HFFc6 (cell line): Measurements from ENCODE around the gene TOMM40L. TPM values are rescaled to one million over a fixed set of nuclear protein-coding genes. Genes with fewer than 3 reads are reported as not detected.

Experiments
- DNase-seq: peaks from one replicate; pipeline ENCODE4 v3.0.0-alpha.2; 2018
- H3K27ac Mint-ChIP-seq: 2 replicates; pipeline ENCODE4 v1.8.0; 2020; ENCODE audit warnings: mild to moderate bottlenecking, mixed read lengths
- H3K27me3 Mint-ChIP-seq: 2 replicates; pipeline ENCODE4 v1.8.0; 2021; ENCODE audit warnings: mild to moderate bottlenecking, moderate library complexity, mixed read lengths; ENCODE audit not compliant: insufficient read depth
- H3K36me3 Mint-ChIP-seq: 2 replicates; pipeline ENCODE4 v1.8.0; 2021; ENCODE audit warnings: low read depth, mixed read lengths
- H3K4me1 Mint-ChIP-seq: 2 replicates; pipeline ENCODE4 v1.8.0; 2020; ENCODE audit warnings: low read depth, mixed read lengths
- H3K4me3 Mint-ChIP-seq: 2 replicates; pipeline ENCODE4 v1.8.0; 2020; ENCODE audit warnings: mild to moderate bottlenecking, moderate library complexity, mixed read lengths
- H3K9me3 Mint-ChIP-seq: 2 replicates; pipeline ENCODE4 v1.8.0; 2020; ENCODE audit warnings: mild to moderate bottlenecking, mixed read lengths
- total RNA-seq, 6 experiments: library from RNA; stranded (reverse); fragmentation: NEBNext Ultra II Directional; extraction: Animal tissue kit (Norgen Biotek cat#: 25700); gene quantifications; 2 replicates in 1 of 6; 3 replicates in 5 of 6; pipeline ENCODE4 v1.2.3, GENCODE V29; 2021
- TF ChIP-seq, protein P1 (sequence below): fragments of 200-600 bp; sonication (generic); IDR thresholded peaks from 2 replicates; pipeline ENCODE4 v1.5.0; 2021; ENCODE audit warnings: antibody characterized with exemption, mild to moderate bottlenecking

The TOMM40L gene
- total RNA-seq, 6 experiments from 2014 or later: 9.8 to 13.6 (median 10.6) TPM

DNA sequence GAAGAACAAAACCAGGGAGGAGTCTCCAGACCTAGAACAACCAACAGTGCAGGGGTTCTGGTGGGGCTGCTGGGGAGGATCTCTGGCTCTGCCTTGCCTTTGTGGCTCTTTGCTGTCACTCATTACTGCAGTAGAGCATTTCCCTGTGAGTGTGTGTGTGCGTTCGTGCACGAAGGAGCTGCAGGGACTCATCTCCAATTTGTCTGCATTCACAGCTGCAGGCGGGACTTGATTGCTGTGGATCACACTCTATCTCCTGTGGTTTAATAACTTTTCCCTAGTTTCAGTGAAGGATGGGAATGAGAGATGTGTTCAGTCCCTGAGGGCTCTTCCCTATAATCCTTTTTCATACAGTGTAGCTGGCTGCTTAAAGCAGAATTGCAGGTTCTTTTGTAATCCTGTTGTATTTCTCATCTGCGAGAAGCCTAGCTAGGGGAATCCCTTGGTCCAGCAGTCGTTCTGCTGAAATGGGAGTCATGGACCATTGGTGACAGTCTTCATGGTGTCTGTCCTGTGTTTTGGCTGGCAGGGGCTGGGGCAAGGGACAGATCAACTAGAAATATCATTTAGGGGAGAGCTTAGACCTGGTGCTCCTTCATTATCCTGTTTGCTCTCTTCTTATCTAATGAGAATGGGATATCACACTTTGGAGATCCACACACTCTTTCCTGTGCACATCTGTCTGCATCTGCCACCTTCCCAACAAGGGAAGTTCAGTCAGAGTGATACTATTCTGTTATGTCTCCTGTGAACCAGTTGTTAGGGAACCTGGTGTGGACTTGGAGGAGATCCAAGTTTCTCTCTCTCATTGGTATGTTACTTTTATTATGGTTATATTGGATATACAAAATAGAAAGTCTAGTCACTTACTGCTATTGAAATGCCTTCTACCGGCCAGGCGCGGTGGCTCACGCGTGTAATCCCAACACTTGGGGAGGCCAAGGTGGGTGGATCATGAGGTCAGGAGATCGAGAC is 35.7 kb downstream of the TOMM40L start:
- Mint-ChIP-seq H3K27me3 (peaks cover 52% of the 10 kb centered on the region), H3K27ac (no peak overlapping the region), H3K9me3 (peaks cover 20% of the 10 kb centered on the region), H3K36me3 (peaks cover 18% of the 10 kb centered on the region), H3K4me3 (no peak overlapping the region), H3K4me1 (peaks cover 6% of the 10 kb centered on the region)
- TF ChIP-seq, protein P1, sequence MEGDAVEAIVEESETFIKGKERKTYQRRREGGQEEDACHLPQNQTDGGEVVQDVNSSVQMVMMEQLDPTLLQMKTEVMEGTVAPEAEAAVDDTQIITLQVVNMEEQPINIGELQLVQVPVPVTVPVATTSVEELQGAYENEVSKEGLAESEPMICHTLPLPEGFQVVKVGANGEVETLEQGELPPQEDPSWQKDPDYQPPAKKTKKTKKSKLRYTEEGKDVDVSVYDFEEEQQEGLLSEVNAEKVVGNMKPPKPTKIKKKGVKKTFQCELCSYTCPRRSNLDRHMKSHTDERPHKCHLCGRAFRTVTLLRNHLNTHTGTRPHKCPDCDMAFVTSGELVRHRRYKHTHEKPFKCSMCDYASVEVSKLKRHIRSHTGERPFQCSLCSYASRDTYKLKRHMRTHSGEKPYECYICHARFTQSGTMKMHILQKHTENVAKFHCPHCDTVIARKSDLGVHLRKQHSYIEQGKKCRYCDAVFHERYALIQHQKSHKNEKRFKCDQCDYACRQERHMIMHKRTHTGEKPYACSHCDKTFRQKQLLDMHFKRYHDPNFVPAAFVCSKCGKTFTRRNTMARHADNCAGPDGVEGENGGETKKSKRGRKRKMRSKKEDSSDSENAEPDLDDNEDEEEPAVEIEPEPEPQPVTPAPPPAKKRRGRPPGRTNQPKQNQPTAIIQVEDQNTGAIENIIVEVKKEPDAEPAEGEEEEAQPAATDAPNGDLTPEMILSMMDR: no peak
- no peak for DNase-seq

DNA sequence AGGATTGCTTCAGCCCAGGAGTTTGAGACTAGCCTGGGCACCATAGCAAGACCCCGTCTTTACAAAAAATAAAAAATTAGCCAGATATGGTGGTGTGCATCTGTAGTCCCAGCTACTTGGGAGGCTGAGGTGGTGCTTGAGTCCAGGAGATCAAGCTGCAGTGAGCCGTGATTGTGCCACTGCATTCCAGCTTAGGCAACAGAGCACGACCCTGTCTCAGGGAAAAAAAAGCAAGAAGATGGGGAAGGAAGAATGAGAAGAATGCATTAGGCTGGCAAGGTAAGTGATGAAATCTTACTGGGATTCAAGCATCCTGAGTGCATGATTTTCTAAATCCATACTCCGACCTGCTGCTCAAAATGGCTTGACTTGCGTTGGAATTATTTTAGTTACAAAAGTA is 39.4 kb downstream of the TOMM40L start:
- no peaks in the 10 kb centered on the region for H3K36me3 Mint-ChIP-seq
- TF ChIP-seq, protein P1: no peak
- H3K27me3 Mint-ChIP-seq: peaks cover 22% of the 10 kb centered on the region
- peaks cover 8% of the 10 kb centered on the region for H3K4me1 Mint-ChIP-seq
- H3K27ac Mint-ChIP-seq: no peak overlapping the region
- no peaks in the 10 kb centered on the region for H3K9me3 Mint-ChIP-seq
- H3K4me3 Mint-ChIP-seq: no peak overlapping the region
- no peak for DNase-seq

DNA sequence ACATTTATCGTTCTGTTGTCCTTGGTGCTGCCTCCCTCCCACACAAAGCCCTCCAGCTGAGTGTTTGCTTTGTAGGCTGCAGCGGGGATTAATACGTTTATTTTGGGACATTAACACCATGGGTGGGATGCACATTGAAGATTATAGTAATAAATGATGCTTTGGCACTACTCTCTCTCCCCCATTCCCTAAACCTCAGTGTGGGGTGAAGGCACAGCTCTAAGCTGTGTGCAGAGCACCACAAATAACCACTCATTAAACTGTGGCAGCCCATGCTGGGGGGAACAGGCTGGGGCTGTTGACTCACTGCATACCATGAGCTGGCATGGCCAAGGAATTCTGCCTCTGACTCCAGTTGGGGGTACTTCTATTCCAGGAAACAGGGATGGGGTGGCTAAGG is 40.3 kb downstream of the TOMM40L start:
- H3K27ac Mint-ChIP-seq: no peak overlapping the region

DNA sequence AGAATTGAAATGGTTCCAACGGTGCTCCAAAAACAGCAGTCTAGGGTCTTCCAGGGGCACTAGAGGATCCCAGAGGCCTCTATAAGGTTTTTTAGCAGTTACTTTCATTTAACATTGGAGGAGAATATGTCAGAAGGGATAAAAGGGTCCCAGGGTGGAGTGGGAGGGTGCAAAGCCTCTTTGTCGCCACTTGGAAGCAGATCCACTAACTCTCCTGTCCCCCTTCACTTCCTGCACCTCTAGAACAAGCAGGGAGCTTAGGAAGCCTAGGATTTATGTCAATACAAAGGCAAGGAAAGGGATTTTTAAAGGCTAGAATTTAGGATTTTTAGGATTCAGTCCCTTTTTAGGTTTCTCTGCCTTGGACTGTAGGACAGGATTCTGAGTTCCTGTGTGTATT is 41.0 kb downstream of the TOMM40L start:
- Mint-ChIP-seq H3K36me3 (no peaks in the 10 kb centered on the region), H3K4me1 (peaks cover 8% of the 10 kb centered on the region), H3K27ac (no peak overlapping the region), H3K27me3 (peaks cover 7% of the 10 kb centered on the region; the same call in 1 of the 2 replicates), H3K9me3 (no peaks in the 10 kb centered on the region), H3K4me3 (no peak overlapping the region)
- TF ChIP-seq, protein P1: no peak
- DNase-seq: no peak

More for the DNA sequence above, 40.3 kb downstream of the TOMM40L start:
- Mint-ChIP-seq H3K4me3 (no peak overlapping the region), H3K9me3 (no peaks in the 10 kb centered on the region), H3K4me1 (peaks cover 8% of the 10 kb centered on the region), H3K27me3 (peaks cover 13% of the 10 kb centered on the region), H3K36me3 (no peaks in the 10 kb centered on the region)
- TF ChIP-seq, protein P1: no peak
- peak; percentile 2 for DNase-seq

DNA sequence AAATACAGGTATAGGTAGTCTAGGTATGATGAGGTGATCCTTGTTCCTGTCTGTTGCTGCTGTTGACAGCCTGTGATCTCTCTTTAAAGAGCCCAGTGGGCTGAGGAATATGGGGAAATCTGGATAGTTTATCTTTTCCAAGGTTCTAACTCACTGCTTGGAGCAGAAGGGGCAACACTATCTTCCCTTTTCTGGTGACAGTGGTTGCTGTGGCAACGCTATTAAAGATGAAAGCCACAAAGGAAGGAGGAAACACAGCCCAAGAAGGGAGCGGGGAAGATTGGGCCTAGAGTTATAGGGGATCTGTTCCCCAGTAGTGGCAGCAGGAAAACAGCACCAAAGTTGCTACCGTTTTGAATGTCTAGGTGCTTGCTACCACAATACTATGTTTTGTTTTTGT is 41.5 kb downstream of the TOMM40L start:
- DNase-seq: no peak
- Mint-ChIP-seq H3K9me3 (no peaks in the 10 kb centered on the region), H3K27me3 (peaks cover 7% of the 10 kb centered on the region; the same call in 1 of the 2 replicates), H3K27ac (no peak overlapping the region), H3K36me3 (no peaks in the 10 kb centered on the region), H3K4me3 (no peak overlapping the region), H3K4me1 (peaks cover 8% of the 10 kb centered on the region)
- TF ChIP-seq, protein P1: no peak
